SJSA1 (cell line): ENCODE results near the gene PEX14. TPM values are rescaled to one million over a fixed set of nuclear protein-coding genes. Genes with fewer than 3 reads are reported as not detected.

ENCODE experiments used
- DNase-seq, 2 experiments: peaks; one replicate each; pipeline ENCODE4 v3.0.0-alpha.2; 2015 to 2020; ENCODE audit warnings: low spot score in 2 of 2, low read depth in 1 of 2
- H3K27ac ChIP-seq: fragments of 250-450 bp; sonication (Bioruptor Pico); 2 replicates; pipeline ENCODE4 v1.5.1; 2020; ENCODE audit warnings: mild to moderate bottlenecking, moderate library complexity
- H3K27me3 ChIP-seq: fragments of 250-450 bp; sonication (Bioruptor Pico); replicated peaks from 2 replicates; pipeline ENCODE4 v1.5.1; 2020; ENCODE audit warnings: mild to moderate bottlenecking, moderate library complexity
- H3K36me3 ChIP-seq: fragments of 250-450 bp; sonication (Bioruptor Pico); 2 replicates; pipeline ENCODE4 v1.5.1; 2020; ENCODE audit warnings: mild to moderate bottlenecking
- H3K4me1 ChIP-seq: fragments of 250-450 bp; sonication (Bioruptor Pico); replicated peaks from 2 replicates; pipeline ENCODE4 v1.6.1; 2021; ENCODE audit warnings: mild to moderate bottlenecking
- H3K4me3 ChIP-seq: fragments of 250-450 bp; sonication (Bioruptor Pico); 2 replicates; pipeline ENCODE4 v1.5.1; 2020; ENCODE audit warnings: mild to moderate bottlenecking
- H3K9me3 ChIP-seq: fragments of 250-450 bp; sonication (Bioruptor Pico); replicated peaks from 2 replicates; pipeline ENCODE4 v1.5.1; 2020; ENCODE audit warnings: mild to moderate bottlenecking
- total RNA-seq: library from RNA; depleted of rRNA; stranded (reverse); fragments of >200 nt; shearing (Covaris generic); gene quantifications from 2 replicates; pipeline ENCODE4 v1.2.3, GENCODE V29; 2014

PEX14 gene
- total RNA-seq, 1 experiment from 2014 or later: 13.8 TPM

DNA sequence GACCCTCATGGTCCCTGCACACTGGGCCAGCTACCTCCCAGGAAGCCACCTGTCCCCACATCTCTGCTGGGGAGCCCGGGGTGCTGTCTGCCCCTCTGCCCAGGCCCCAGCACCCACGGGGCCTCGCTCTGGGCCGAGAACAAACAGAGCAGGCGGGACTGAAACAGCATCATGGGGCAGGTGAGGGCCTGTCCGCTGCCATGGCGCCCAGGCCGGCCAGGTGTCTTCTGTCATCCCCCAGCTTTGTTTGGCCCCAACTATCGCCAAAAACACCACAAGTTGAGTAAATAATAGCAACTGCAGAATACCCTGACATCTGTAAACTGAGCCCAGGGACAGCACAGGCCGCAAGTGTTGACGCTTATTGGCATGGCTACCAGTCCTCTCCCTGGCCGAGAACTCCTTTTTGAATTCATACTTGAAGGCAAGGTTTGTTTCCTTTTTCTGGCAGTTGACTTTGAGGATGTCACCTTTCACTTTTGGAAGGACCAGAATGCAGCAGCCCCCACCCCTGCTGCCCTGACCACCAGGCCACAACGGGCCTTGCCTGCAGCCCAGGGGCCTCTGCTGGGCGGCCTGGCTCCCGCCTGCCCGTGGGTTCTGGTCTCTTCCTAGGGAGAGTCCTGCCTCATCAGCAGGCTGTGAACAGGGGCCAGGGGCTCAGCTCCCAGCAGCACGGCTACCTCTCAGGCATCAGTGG, 169.0 kb downstream of the PEX14 start:
- no peak for DNase-seq
- no peaks in the 10 kb centered on the region for H3K9me3 ChIP-seq
- H3K27me3 ChIP-seq: peaks cover 5% of the 10 kb centered on the region; the same call in 1 of the 2 replicates
- no peak overlapping the region for H3K27ac ChIP-seq
- no peaks in the 10 kb centered on the region for H3K4me1 ChIP-seq
- no peaks in the 10 kb centered on the region for H3K36me3 ChIP-seq
- H3K4me3 ChIP-seq: no peak overlapping the region

- no peak for DNase-seq
- Histone ChIP-seq H3K36me3 (no peaks in the 10 kb centered on the region), H3K27ac (no peak overlapping the region), H3K4me1 (no peaks in the 10 kb centered on the region), H3K27me3 (peaks cover 2% of the 10 kb centered on the region; the same call in 1 of the 2 replicates), H3K9me3 (no peaks in the 10 kb centered on the region), H3K4me3 (no peak overlapping the region)
These were observed 169.8 kb downstream of the PEX14 start for GRCh38 chr1:10644307-10645128.

DNA sequence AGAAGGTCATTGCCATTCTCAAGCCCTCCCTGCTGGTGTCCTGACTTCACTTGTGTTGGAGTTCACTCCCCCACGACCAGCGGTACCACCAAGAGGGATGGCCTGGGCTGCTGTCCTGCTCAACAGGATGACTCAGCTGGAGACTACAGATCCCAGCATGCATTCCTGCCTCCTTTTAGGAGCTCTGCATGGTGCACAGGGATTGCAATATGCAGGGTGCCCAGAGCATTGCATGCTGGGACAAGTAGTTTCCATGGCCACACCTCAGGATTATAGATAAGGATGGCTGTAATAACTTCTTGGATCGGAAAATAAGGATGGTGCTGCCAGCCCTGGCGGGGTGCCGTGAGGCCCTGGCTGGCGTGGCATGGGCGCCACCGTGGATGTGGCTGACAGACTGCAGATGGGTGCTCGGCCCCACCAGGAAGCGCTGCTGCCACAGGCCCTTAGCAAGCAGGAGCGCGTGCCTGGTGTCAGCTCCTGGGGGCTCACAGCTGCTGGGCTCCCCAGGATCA, 171.7 kb downstream of the PEX14 start:
- Histone ChIP-seq H3K4me1 (no peaks in the 10 kb centered on the region), H3K36me3 (no peaks in the 10 kb centered on the region), H3K27me3 (no peaks in the 10 kb centered on the region), H3K4me3 (no peak overlapping the region), H3K9me3 (no peaks in the 10 kb centered on the region), H3K27ac (no peak overlapping the region)
- DNase-seq: peak in 1 of 2 experiments; percentile 18

- Histone ChIP-seq H3K36me3 (no peaks in the 10 kb centered on the region), H3K27ac (no peak overlapping the region), H3K4me1 (no peaks in the 10 kb centered on the region), H3K9me3 (no peaks in the 10 kb centered on the region), H3K4me3 (no peak overlapping the region), H3K27me3 (no peaks in the 10 kb centered on the region)
- DNase-seq: no peak
These were observed 172.8 kb downstream of the PEX14 start for GRCh38 chr1:10647414-10648170.

- Histone ChIP-seq H3K4me1 (no peaks in the 10 kb centered on the region), H3K27me3 (0 out of 2 replicates have a peak, but pooled peaks cover 2% of the 10 kb centered on the region), H3K9me3 (no peaks in the 10 kb centered on the region), H3K36me3 (no peaks in the 10 kb centered on the region), H3K27ac (no peak overlapping the region), H3K4me3 (no peak overlapping the region)
- no peak for DNase-seq
These were observed 174.2 kb downstream of the PEX14 start for GRCh38 chr1:10648689-10649516.

GRCh38 chr1:10649517-10650201, 174.9 kb downstream of the PEX14 start:
- H3K27me3 ChIP-seq: 0 out of 2 replicates have a peak, but pooled peaks cover 8% of the 10 kb centered on the region
- H3K4me3 ChIP-seq: no peak overlapping the region
- no peaks in the 10 kb centered on the region for H3K4me1 ChIP-seq
- DNase-seq: no peak
- H3K36me3 ChIP-seq: no peaks in the 10 kb centered on the region
- H3K9me3 ChIP-seq: no peaks in the 10 kb centered on the region
- no peak overlapping the region for H3K27ac ChIP-seq

GRCh38 chr1:10650556-10651388, 176.0 kb downstream of the PEX14 start:
- Histone ChIP-seq H3K36me3 (no peaks in the 10 kb centered on the region), H3K4me1 (no peaks in the 10 kb centered on the region), H3K9me3 (no peaks in the 10 kb centered on the region), H3K4me3 (no peak overlapping the region), H3K27me3 (0 out of 2 replicates have a peak, but pooled peaks cover 8% of the 10 kb centered on the region), H3K27ac (no peak overlapping the region)
- no peak for DNase-seq

DNA sequence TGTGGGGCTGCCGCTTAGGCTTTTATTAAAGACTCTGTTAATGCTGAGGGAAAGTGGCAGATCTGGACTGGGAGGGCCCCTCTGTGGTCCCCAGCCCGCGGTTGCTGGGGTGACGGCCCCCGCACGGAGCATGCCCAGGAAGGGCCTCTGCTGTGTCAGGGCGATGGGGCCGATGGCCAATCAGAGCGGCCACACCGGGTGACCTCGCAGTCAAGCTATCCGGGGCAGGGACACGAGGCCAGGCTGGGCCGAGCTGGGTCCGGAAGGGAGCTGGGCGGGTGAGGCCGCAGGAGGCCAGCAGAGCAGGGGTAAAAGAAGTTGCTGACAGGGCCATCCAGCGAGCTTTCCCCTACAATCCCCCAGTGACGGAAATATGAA, 176.6 kb downstream of the PEX14 start:
- H3K4me3 ChIP-seq: no peak overlapping the region
- no peak overlapping the region for H3K27ac ChIP-seq
- H3K9me3 ChIP-seq: no peaks in the 10 kb centered on the region
- DNase-seq: no peak
- H3K36me3 ChIP-seq: no peaks in the 10 kb centered on the region
- 0 out of 2 replicates have a peak, but pooled peaks cover 8% of the 10 kb centered on the region for H3K27me3 ChIP-seq
- no peaks in the 10 kb centered on the region for H3K4me1 ChIP-seq

GRCh38 chr1:10651793-10652192, 177.0 kb downstream of the PEX14 start:
- Histone ChIP-seq H3K4me1 (no peaks in the 10 kb centered on the region), H3K27me3 (0 out of 2 replicates have a peak, but pooled peaks cover 8% of the 10 kb centered on the region), H3K27ac (no peak overlapping the region), H3K4me3 (no peak overlapping the region), H3K36me3 (no peaks in the 10 kb centered on the region), H3K9me3 (no peaks in the 10 kb centered on the region)
- no peak for DNase-seq

GRCh38 chr1:10652626-10653025, 177.9 kb downstream of the PEX14 start:
- Histone ChIP-seq H3K9me3 (no peaks in the 10 kb centered on the region), H3K4me3 (no peak overlapping the region), H3K27ac (no peak overlapping the region), H3K36me3 (no peaks in the 10 kb centered on the region), H3K27me3 (peaks cover 13% of the 10 kb centered on the region), H3K4me1 (no peaks in the 10 kb centered on the region)
- DNase-seq: no peak

GRCh38 chr1:10653370-10654125, 178.8 kb downstream of the PEX14 start:
- Histone ChIP-seq H3K36me3 (no peaks in the 10 kb centered on the region), H3K9me3 (no peaks in the 10 kb centered on the region), H3K4me1 (no peaks in the 10 kb centered on the region), H3K27ac (no peak overlapping the region), H3K4me3 (no peak overlapping the region), H3K27me3 (peaks cover 13% of the 10 kb centered on the region)
- no peak for DNase-seq
